Mesenchymal stem cell (in vitro differentiated cells and primary cell): ENCODE data around the gene RARB.
A peak's percentile ranks its signal among the peaks of the same experiment; 100 is the strongest.

Source experiments
- DNase-seq: peaks from one replicate; pipeline ENCODE4 v3.0.0-alpha.2; 2013
- H2AFZ ChIP-seq: one replicate; pipeline ENCODE4 v1.6.1; 2013; ENCODE audit warnings: low read depth, mild to moderate bottlenecking, control low read depth, inconsistent platforms, low read length, moderate library complexity
- H2AK5ac ChIP-seq: 2 replicates; pipeline ENCODE4 v1.6.1; 2013; ENCODE audit warnings: low read length, moderate library complexity, mild to moderate bottlenecking, inconsistent platforms; ENCODE audit not compliant: severe bottlenecking
- H2BK120ac ChIP-seq: one replicate; pipeline ENCODE4 v1.6.1; 2013; ENCODE audit warnings: low read depth, mild to moderate bottlenecking, inconsistent platforms, low read length, moderate library complexity
- H2BK12ac ChIP-seq, 2 experiments: one replicate each; pipeline ENCODE4 v1.6.1; 2013; ENCODE audit warnings: inconsistent platforms in 2 of 2, low read length in 2 of 2, mild to moderate bottlenecking in 2 of 2, moderate library complexity in 2 of 2, control low read depth in 1 of 2
- H2BK15ac ChIP-seq: one replicate; pipeline ENCODE4 v1.6.1; 2013; ENCODE audit warnings: mild to moderate bottlenecking, low read depth, inconsistent platforms; ENCODE audit not compliant: poor library complexity, severe bottlenecking
- H2BK5ac ChIP-seq: 2 replicates; pipeline ENCODE4 v1.6.1; 2013; ENCODE audit warnings: low read depth, mild to moderate bottlenecking, low read length, control low read depth, inconsistent platforms; ENCODE audit not compliant: poor library complexity, severe bottlenecking
- H3K14ac ChIP-seq, 2 experiments: one replicate each; pipeline ENCODE4 v1.6.1; 2013; ENCODE audit warnings: inconsistent platforms in 2 of 2, low read length in 2 of 2, control low read depth in 1 of 2, mild to moderate bottlenecking in 1 of 2, moderate library complexity in 1 of 2
- H3K18ac ChIP-seq, 2 experiments: one replicate each; pipeline ENCODE4 v1.6.1; 2013; ENCODE audit warnings: inconsistent platforms in 2 of 2, low read length in 2 of 2, control low read depth in 1 of 2, low read depth in 1 of 2, mild to moderate bottlenecking in 1 of 2
- H3K23ac ChIP-seq, 2 experiments: one replicate each; pipeline ENCODE4 v1.6.1; 2013; ENCODE audit warnings: inconsistent platforms in 2 of 2, low read length in 2 of 2, mild to moderate bottlenecking in 2 of 2, moderate library complexity in 2 of 2, control low read depth in 1 of 2
- H3K27ac ChIP-seq: 2 replicates; pipeline ENCODE4 v1.5.1; 2013; ENCODE audit warnings: mild to moderate bottlenecking, moderate library complexity, low read length, control low read depth, inconsistent platforms; ENCODE audit not compliant: poor library complexity, severe bottlenecking
- H3K27me3 ChIP-seq, 2 experiments: 2 replicates each; pipeline versions ENCODE4 v1.6.1 to v1.7.0; 2013; ENCODE audit warnings: low read length in 2 of 2, mild to moderate bottlenecking in 2 of 2, moderate library complexity in 2 of 2, control low read depth in 1 of 2, inconsistent platforms in 1 of 2; ENCODE audit not compliant: control insufficient read depth in 1 of 2, insufficient read depth in 1 of 2
- H3K36me3 ChIP-seq, 2 experiments: 2 replicates each; pipeline versions ENCODE4 v1.6.1 to v1.7.0; 2013; ENCODE audit warnings: low read length in 2 of 2, control low read depth in 1 of 2, inconsistent platforms in 1 of 2, low read depth in 1 of 2, mild to moderate bottlenecking in 1 of 2; ENCODE audit not compliant: insufficient read depth in 2 of 2, control insufficient read depth in 1 of 2
- H3K4ac ChIP-seq, 2 experiments: one replicate each; pipeline ENCODE4 v1.6.1; 2013; ENCODE audit warnings: inconsistent platforms in 2 of 2, low read length in 2 of 2, mild to moderate bottlenecking in 2 of 2, moderate library complexity in 2 of 2, control low read depth in 1 of 2, low read depth in 1 of 2
- H3K4me1 ChIP-seq: 2 replicates; pipeline ENCODE4 v1.6.1; 2013; ENCODE audit warnings: low read depth, low read length, control low read depth; ENCODE audit not compliant: control insufficient read depth, insufficient read depth
- H3K4me2 ChIP-seq: 2 replicates; pipeline ENCODE4 v1.6.1; 2013; ENCODE audit warnings: low read length, mild to moderate bottlenecking, inconsistent platforms; ENCODE audit not compliant: poor library complexity, severe bottlenecking
- H3K4me3 ChIP-seq, 2 experiments: 2 replicates each; pipeline versions ENCODE4 v1.5.1 to v1.7.0; 2013; ENCODE audit warnings: low read length in 2 of 2, mild to moderate bottlenecking in 2 of 2, control low read depth in 1 of 2, low read depth in 1 of 2; ENCODE audit not compliant: insufficient read depth in 1 of 2
- H3K79me1 ChIP-seq: replicated peaks from 2 replicates; pipeline ENCODE4 v1.6.1; 2013; ENCODE audit warnings: mild to moderate bottlenecking, control low read depth, low read length, inconsistent platforms; ENCODE audit not compliant: poor library complexity, severe bottlenecking
- H3K9ac ChIP-seq: 2 replicates; pipeline ENCODE4 v1.7.0; 2013; ENCODE audit warnings: mild to moderate bottlenecking, low read length, moderate library complexity
- H3K9me3 ChIP-seq: 2 replicates; pipeline ENCODE4 v1.7.0; 2013; ENCODE audit warnings: mild to moderate bottlenecking, low read length; ENCODE audit not compliant: control insufficient read depth
- H4K8ac ChIP-seq: one replicate; pipeline ENCODE4 v1.6.1; 2013; ENCODE audit warnings: inconsistent platforms, mild to moderate bottlenecking, low read length, moderate library complexity
- H4K91ac ChIP-seq: one replicate; pipeline ENCODE4 v1.6.1; 2013; ENCODE audit warnings: mild to moderate bottlenecking, low read length, inconsistent platforms
- WGBS: methylation state at CpG from one replicate; pipeline ENCODE4 v1.1.7; 2013; ENCODE audit warnings: mixed read lengths; 5-methylcytosine and 5-hydroxymethylcytosine counted together

RARB gene

GRCh38 chr3:25554376-25554775 lies 126.3 kb downstream of the RARB start:
- H3K36me3 ChIP-seq, result no peaks in the 10 kb centered on the region
- no peak overlapping the region for H2AK5ac ChIP-seq
- no peak overlapping the region for H3K27ac ChIP-seq
- no peak overlapping the region for H2BK120ac ChIP-seq
- no peak overlapping the region for H3K4me2 ChIP-seq
- no peak overlapping the region for H2BK15ac ChIP-seq
- peaks cover 0 to 26% of the 10 kb centered on the region in 2 experiments for H3K27me3 ChIP-seq
- no peak for DNase-seq
- no peak overlapping the region for H2AFZ ChIP-seq
- H3K14ac ChIP-seq, result no peak overlapping the region
- no peak overlapping the region for H3K18ac ChIP-seq
- no peak overlapping the region for H3K4me3 ChIP-seq
- H2BK12ac ChIP-seq, result no peak overlapping the region
- no peak overlapping the region for H4K91ac ChIP-seq
- H2BK5ac ChIP-seq, result no peak overlapping the region
- H3K4ac ChIP-seq, result no peak overlapping the region
- 95% methylated on average over 5 of the region's 7 CpGs for WGBS
- H3K9me3 ChIP-seq, result peaks cover 3% of the 10 kb centered on the region
- no peaks in the 10 kb centered on the region for H3K79me1 ChIP-seq
- no peaks in the 10 kb centered on the region for H3K4me1 ChIP-seq
- H3K9ac ChIP-seq, result no peak overlapping the region
- H4K8ac ChIP-seq, result no peak overlapping the region
- H3K23ac ChIP-seq, result no peak overlapping the region

- Histone ChIP-seq H3K4ac (no peak overlapping the region), H4K8ac (no peak overlapping the region), H3K14ac (no peak overlapping the region), H3K27me3 (peaks cover 0 to 21% of the 10 kb centered on the region in 2 experiments), H2BK12ac (no peak overlapping the region), H3K36me3 (no peaks in the 10 kb centered on the region), H3K9me3 (peaks cover 3% of the 10 kb centered on the region), H3K79me1 (no peaks in the 10 kb centered on the region), H2BK120ac (no peak overlapping the region), H2AK5ac (no peak overlapping the region), H3K4me3 (no peak overlapping the region), H3K23ac (no peak overlapping the region), H2AFZ (no peak overlapping the region), H2BK15ac (no peak overlapping the region), H4K91ac (no peak overlapping the region), H2BK5ac (no peak overlapping the region), H3K18ac (no peak overlapping the region), H3K4me1 (no peaks in the 10 kb centered on the region), H3K9ac (no peak overlapping the region), H3K27ac (no peak overlapping the region), H3K4me2 (no peak overlapping the region)
- no peak for DNase-seq
- WGBS, result 55% methylated on average over 1 of the region's 2 CpGs
These were observed 127.8 kb downstream of the RARB start for GRCh38 chr3:25555695-25556437.

DNA sequence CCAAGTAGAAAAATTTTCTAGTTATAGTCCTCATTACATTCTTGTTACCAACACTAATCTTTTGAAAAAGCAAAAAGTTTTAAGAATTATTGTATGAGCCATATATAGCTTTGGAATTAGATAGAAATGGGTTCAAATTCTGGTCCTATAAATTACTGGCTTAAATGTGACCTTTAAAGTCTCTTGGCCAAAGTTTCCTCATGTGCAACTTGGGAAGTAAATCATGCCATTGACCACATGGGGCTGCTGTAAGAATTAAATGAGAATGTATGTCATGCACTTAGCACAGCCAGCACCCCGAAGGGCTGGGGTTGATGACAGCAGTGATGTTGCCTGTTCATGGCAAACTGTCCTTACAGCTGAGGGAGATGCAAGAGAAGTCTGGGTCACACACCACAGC lies 128.4 kb downstream of the RARB start:
- H3K4me1 ChIP-seq, result no peaks in the 10 kb centered on the region
- 48% methylated on average over 1 of the region's 1 CpG for WGBS
- no peak overlapping the region for H3K4me3 ChIP-seq
- no peak overlapping the region for H2BK5ac ChIP-seq
- no peak overlapping the region for H2AK5ac ChIP-seq
- H4K91ac ChIP-seq, result no peak overlapping the region
- no peak overlapping the region for H2BK15ac ChIP-seq
- no peak overlapping the region for H3K9ac ChIP-seq
- H3K23ac ChIP-seq, result no peak overlapping the region
- no peaks in the 10 kb centered on the region for H3K9me3 ChIP-seq
- H3K14ac ChIP-seq, result no peak overlapping the region
- no peaks in the 10 kb centered on the region for H3K36me3 ChIP-seq
- no peak overlapping the region for H3K4me2 ChIP-seq
- H4K8ac ChIP-seq, result no peak overlapping the region
- H3K27me3 ChIP-seq, result peaks cover 0 to 20% of the 10 kb centered on the region in 2 experiments
- no peak overlapping the region for H2AFZ ChIP-seq
- H3K4ac ChIP-seq, result no peak overlapping the region
- peak overlapping the region in 1 of 2 experiments; percentile 37 for H3K18ac ChIP-seq
- no peak for DNase-seq
- no peaks in the 10 kb centered on the region for H3K79me1 ChIP-seq
- H3K27ac ChIP-seq, result no peak overlapping the region
- H2BK12ac ChIP-seq, result no peak overlapping the region
- no peak overlapping the region for H2BK120ac ChIP-seq

GRCh38 chr3:25557694-25558093 lies 129.6 kb downstream of the RARB start:
- no peak overlapping the region for H3K4me3 ChIP-seq
- H2BK15ac ChIP-seq, result no peak overlapping the region
- 73% methylated on average over 2 of the region's 3 CpGs for WGBS
- H2BK12ac ChIP-seq, result no peak overlapping the region
- peak; percentile 36 for DNase-seq
- no peaks in the 10 kb centered on the region for H3K36me3 ChIP-seq
- no peak overlapping the region for H3K4me2 ChIP-seq
- peak overlapping the region in 1 of 2 experiments; percentile 26 for H3K4ac ChIP-seq
- no peak overlapping the region for H4K8ac ChIP-seq
- peak overlapping the region in 1 of 2 experiments; percentile 45 for H3K14ac ChIP-seq
- H2AFZ ChIP-seq, result no peak overlapping the region
- no peaks in the 10 kb centered on the region for H3K4me1 ChIP-seq
- no peaks in the 10 kb centered on the region for H3K79me1 ChIP-seq
- H4K91ac ChIP-seq, result no peak overlapping the region
- no peaks in the 10 kb centered on the region for H3K9me3 ChIP-seq
- peaks cover 0 to 18% of the 10 kb centered on the region in 2 experiments for H3K27me3 ChIP-seq
- no peak overlapping the region for H3K9ac ChIP-seq
- H3K27ac ChIP-seq, result no peak overlapping the region
- no peak overlapping the region for H2BK5ac ChIP-seq
- H2BK120ac ChIP-seq, result no peak overlapping the region
- H3K23ac ChIP-seq, result no peak overlapping the region
- H2AK5ac ChIP-seq, result no peak overlapping the region
- no peak overlapping the region for H3K18ac ChIP-seq
